HL-60/S4 treated with phorbol 12-myristate 13-acetate at 8.2 ng/mL for 4 days and 3 days (cell line): ENCODE measurements around the gene GID8.

Experiments
- in situ Hi-C: fragments of 300-500 bp; cut with MboI; formaldehyde crosslinking; loops from 2 replicates; pipeline ENCODE4 v1.15.0; 2022; ENCODE audit warnings: low sequenced_read_pairs

Gene GID8

GRCh38 chr20:62902926-62903615 is 34.9 kb upstream of the GID8 start:
- in situ Hi-C loops: no loop called here

- in situ Hi-C loops: no loop called here
Measured at GRCh38 chr20:62905536-62906117, 32.3 kb upstream of the GID8 start.

- in situ Hi-C loops: no loop called here
Measured at GRCh38 chr20:62906209-62906608, 31.7 kb upstream of the GID8 start.

- in situ Hi-C loops: no loop called here
Measured at GRCh38 chr20:62906647-62907375, 31.1 kb upstream of the GID8 start.

- in situ Hi-C loops: no loop called here
Measured at GRCh38 chr20:62907384-62908317, 30.3 kb upstream of the GID8 start.

- in situ Hi-C loops: no loop called here
Measured at GRCh38 chr20:62908971-62909791, 28.8 kb upstream of the GID8 start.

GRCh38 chr20:62910217-62910766 is 27.7 kb upstream of the GID8 start:
- in situ Hi-C loops: no loop called here

- in situ Hi-C loops: no loop called here
Measured at GRCh38 chr20:62910777-62911497, 27.0 kb upstream of the GID8 start.

GRCh38 chr20:62911701-62912280 is 26.2 kb upstream of the GID8 start:
- in situ Hi-C loops: no loop called here

- in situ Hi-C loops: no loop called here
Measured at GRCh38 chr20:62913043-62913630, 24.8 kb upstream of the GID8 start.

- in situ Hi-C loops: no loop called here
Measured at GRCh38 chr20:62914436-62914835, 23.5 kb upstream of the GID8 start.

GRCh38 chr20:62914970-62915457 is 22.9 kb upstream of the GID8 start:
- in situ Hi-C loops: no loop called here

- in situ Hi-C loops: no loop called here
Measured at GRCh38 chr20:62916703-62917476, 21.1 kb upstream of the GID8 start.

- in situ Hi-C loops: no loop called here
Measured at GRCh38 chr20:62917720-62918119, 20.2 kb upstream of the GID8 start.

- in situ Hi-C loops: no loop called here
Measured at GRCh38 chr20:62918147-62918546, 19.8 kb upstream of the GID8 start.

GRCh38 chr20:62918831-62919230 is 19.1 kb upstream of the GID8 start:
- in situ Hi-C loops: no loop called here

GRCh38 chr20:62920039-62920645 is 17.8 kb upstream of the GID8 start:
- in situ Hi-C loops: no loop called here
